ENCODE results near the gene RCOR1. TPM values are rescaled to one million over a fixed set of nuclear protein-coding genes. Genes with fewer than 3 reads are reported as not detected.

Gene RCOR1
- total and polyA plus RNA-seq, 2 of the 4 experiments (the other 2 are of a cell fraction): 9.0 to 11.2 TPM

- TF ChIP-seq MXI1 (IDR thresholded peaks at IDR 0.05; ENCODE audit: borderline replicate concordance, low read depth, low read length): no peak
- TF ChIP-seq RFX5 (IDR thresholded peaks at IDR 0.05; ENCODE audit: low read depth, low read length): no peak
- no peak for TF ChIP-seq BHLHE40 (IDR thresholded peaks at IDR 0.05; ENCODE audit: low read depth, low read length)
These were observed 91.8 kb downstream of the RCOR1 start (continued) for GRCh38 chr14:102684298-102684663.

- Histone ChIP-seq H3K36me3 (ENCODE audit: control insufficient read depth, insufficient read depth, low read length) (peaks cover 5% of the 10 kb centered on the region), H3K4me1 (ENCODE audit: control insufficient read depth, insufficient read depth, low read length) (no peaks in the 10 kb centered on the region), H2AK9ac (replicated peaks; ENCODE audit: low read depth, low read length, poor library complexity) (no peak overlapping the region), H2BK15ac (ENCODE audit: low read depth, low read length) (no peak overlapping the region), H3K79me1 (ENCODE audit: low read depth in 1 of 2, low read length in 2 of 2) (peaks cover 26 to 51% of the 10 kb centered on the region in 2 experiments), H3K14ac (replicated peaks; ENCODE audit: low read depth, low read length) (no peak overlapping the region), H3K18ac (ENCODE audit: low read depth, low read length) (no peak overlapping the region), H2BK20ac (ENCODE audit: low read depth, low read length) (no peak overlapping the region), H3K27me3 (ENCODE audit: control insufficient read depth, insufficient read depth, low read length) (no peaks in the 10 kb centered on the region), H2AFZ (replicated peaks; ENCODE audit: low read length, poor library complexity) (no peak overlapping the region), H3K4me3 (ENCODE audit: insufficient read depth, low read depth, low read length) (no peak overlapping the region), H4K91ac (ENCODE audit: insufficient read depth, low read depth, low read length) (no peak overlapping the region), H3K4me2 (ENCODE audit: low read depth, low read length) (no peak overlapping the region), H3K4ac (ENCODE audit: low read depth, low read length) (no peak overlapping the region), H2BK5ac (ENCODE audit: low read depth, low read length, poor library complexity, severe bottlenecking) (no peak overlapping the region), H3K27ac (ENCODE audit: insufficient read depth, low read length) (no peak overlapping the region), H4K5ac (ENCODE audit: low read depth, low read length) (no peak overlapping the region), H3K23ac (ENCODE audit: low read depth, low read length) (no peak overlapping the region), H4K20me1 (ENCODE audit: insufficient read depth, low read length) (peaks cover 25% of the 10 kb centered on the region), H3K9ac (ENCODE audit: low read depth, low read length) (no peak overlapping the region), H2AK5ac (ENCODE audit: low read depth, low read length) (no peak overlapping the region), H3K9me1 (ENCODE audit: insufficient read depth, low read length) (peaks cover 7% of the 10 kb centered on the region), H3K56ac (ENCODE audit: extremely low read depth, insufficient read depth, low read length) (no peak overlapping the region), H3K9me3 (ENCODE audit: control insufficient read depth, insufficient read depth, low read length) (no peaks in the 10 kb centered on the region), H2BK120ac (ENCODE audit: low read depth, low read length) (no peak overlapping the region), H4K8ac (ENCODE audit: low read depth in 2 of 2, low read length in 2 of 2) (no peak overlapping the region)
- BruUV-seq (replicated peaks): no TSS peak
- intact Hi-C loops (cut with micrococcal nuclease): no loop called here
- dilution Hi-C loops (cut with HindIII; ENCODE audit: low sequenced_read_pairs, unreplicated experiment): no loop called here
- ChIA-PET CTCF (interaction anchor here (0.7 kb wide), 1 partner anchor 16 kb away, joined by 3 read pairs; no protein-coding TSS in a partner anchor), POLR2A (ENCODE audit: unreplicated experiment) (no interaction called here)
- ATAC-seq (ENCODE audit: low read depth): no peak
- DNase-seq: no peak
- TF ChIP-seq MAZ (IDR thresholded peaks at IDR 0.05; ENCODE audit: borderline replicate concordance, low read depth, low read length) (no peak), CHD1 (IDR thresholded peaks at IDR 0.05; ENCODE audit: low read depth, low read length) (no peak), BHLHE40 (IDR thresholded peaks at IDR 0.05; ENCODE audit: low read depth, low read length) (no peak), MAFK (IDR thresholded peaks at IDR 0.05; ENCODE audit: low read depth, low read length) (no peak), SMC3 (IDR thresholded peaks at IDR 0.05; ENCODE audit: low read depth, low read length) (no peak), RFX5 (IDR thresholded peaks at IDR 0.05; ENCODE audit: low read depth, low read length) (no peak), RCOR1 (IDR thresholded peaks at IDR 0.05; ENCODE audit: insufficient replicate concordance, low read length) (no peak)
- 20% methylated on average over 1 of the region's 7 CpGs; no CpG with 5 or more reads in 1 of the 2 experiments for WGBS, 2 experiments (ENCODE audit: extremely low coverage in 2 of 2, insufficient read length in 1 of 2)
- in situ Hi-C loops (cut with MboI; ENCODE audit: low sequenced_read_pairs): no loop called here
These were observed 93.8 kb downstream of the RCOR1 start for GRCh38 chr14:102686196-102686801.
